ENCODE measurements around the gene HDHD5. TPM values are rescaled to one million over a fixed set of nuclear protein-coding genes. Genes with fewer than 3 reads are reported as not detected.
"Not testable (repeated sequence)": the region's sequence is repeated elsewhere in the genome, so short reads cannot be mapped to it uniquely, and the experiment has no call there.

HDHD5 gene
- total RNA-seq, 4 donors from 2014 or later, result 21.6 to 37.8 (median 25.8) TPM

- 89 to 96% methylated on average over 3 of the region's 3 CpGs for WGBS, 2 donors
- no peaks in the 10 kb centered on the region for H3K9me3 ChIP-seq
Measured at GRCh38 chr22:17157714-17158113, 1.4 kb downstream of the HDHD5 start.

GRCh38 chr22:17155941-17156340 lies 3.1 kb downstream of the HDHD5 start:
- WGBS, 2 donors, result 74 to 85% methylated on average over 3 of the region's 3 CpGs
- Histone ChIP-seq H3K4me1 (peaks cover 15 to 20% of the 10 kb centered on the region in 2 donors), H3K4me3 (replicated peaks in 1 of 3) (no peak overlapping the region), H3K27ac (no peak overlapping the region), H3K36me3 (no peaks in the 10 kb centered on the region), H3K27me3 (no peaks in the 10 kb centered on the region), H3K9me3 (no peaks in the 10 kb centered on the region)
- TF ChIP-seq CTCF (IDR thresholded peaks at IDR 0.05) (no peak), POLR2A (IDR thresholded peaks at IDR 0.05) (no peak)
- DNase-seq, result no peak
- intact Hi-C loops (cut with DNase I), result no loop called here

More at GRCh38 chr22:17157714-17158113, 1.4 kb downstream of the HDHD5 start:
- no peak for TF ChIP-seq POLR2A (IDR thresholded peaks at IDR 0.05)
- TF ChIP-seq CTCF (IDR thresholded peaks at IDR 0.05), result no peak
- H3K27ac ChIP-seq, result no peak overlapping the region
- no peak overlapping the region for H3K4me3 ChIP-seq (replicated peaks in 1 of 3)
- DNase-seq, result no peak
- H3K4me1 ChIP-seq, result peaks cover 15 to 20% of the 10 kb centered on the region in 2 donors
- H3K27me3 ChIP-seq, result no peaks in the 10 kb centered on the region
- no peaks in the 10 kb centered on the region for H3K36me3 ChIP-seq
- intact Hi-C loops (cut with DNase I), result no loop called here

- WGBS, 2 donors, result 79 to 80% methylated on average over 3 of the region's 3 CpGs
- DNase-seq, result no peak
- peaks cover 5 to 9% of the 10 kb centered on the region in 2 donors for H3K4me1 ChIP-seq
- no peak overlapping the region for H3K4me3 ChIP-seq (replicated peaks in 1 of 3)
- no peaks in the 10 kb centered on the region for H3K9me3 ChIP-seq
- TF ChIP-seq CTCF (IDR thresholded peaks at IDR 0.05), result no peak
- TF ChIP-seq POLR2A (IDR thresholded peaks at IDR 0.05), result no peak
- intact Hi-C loops (cut with DNase I), result no loop called here
- H3K27me3 ChIP-seq, result no peaks in the 10 kb centered on the region
- H3K36me3 ChIP-seq, result no peaks in the 10 kb centered on the region
- no peak overlapping the region for H3K27ac ChIP-seq
Measured at GRCh38 chr22:17152971-17153370, 6.1 kb downstream of the HDHD5 start.

- no peak for DNase-seq
- no peak for TF ChIP-seq CTCF (IDR thresholded peaks at IDR 0.05)
- no peak for TF ChIP-seq POLR2A (IDR thresholded peaks at IDR 0.05)
- intact Hi-C loops (cut with DNase I), result no loop called here
- H3K9me3 ChIP-seq, result no peaks in the 10 kb centered on the region
- H3K27ac ChIP-seq, result no peak overlapping the region
- H3K27me3 ChIP-seq, result no peaks in the 10 kb centered on the region
- peaks cover 0 to 3% of the 10 kb centered on the region in 2 donors for H3K4me1 ChIP-seq
- H3K36me3 ChIP-seq, result no peaks in the 10 kb centered on the region
- H3K4me3 ChIP-seq (replicated peaks in 1 of 3), result no peak overlapping the region
- WGBS, 2 donors, result 86 to 91% methylated on average over 6 of the region's 6 CpGs
Measured at GRCh38 chr22:17152340-17152739, 6.7 kb downstream of the HDHD5 start.

GRCh38 chr22:17149076-17149815 lies 9.8 kb downstream of the HDHD5 start:
- WGBS, 2 donors, result 86 to 90% methylated on average over 7 to 9 of the region's 9 CpGs
- H3K36me3 ChIP-seq, result no peaks in the 10 kb centered on the region

GRCh38 chr22:17147458-17147857 lies 11.6 kb downstream of the HDHD5 start:
- H3K4me3 ChIP-seq (replicated peaks in 1 of 3); H3K27me3 ChIP-seq; DNase-seq; intact Hi-C loops (cut with DNase I); H3K9me3 ChIP-seq; H3K4me1 ChIP-seq; H3K27ac ChIP-seq: not testable (repeated sequence)
- peaks cover 7 to 13% of the 10 kb centered on the region in 2 donors for H3K36me3 ChIP-seq
- WGBS, 2 donors, result 95 to 96% methylated on average over 30 of the region's 30 CpGs

More at GRCh38 chr22:17149076-17149815, 9.8 kb downstream of the HDHD5 start:
- H3K4me1 ChIP-seq, result no peaks in the 10 kb centered on the region
- TF ChIP-seq CTCF (IDR thresholded peaks at IDR 0.05) (no peak), POLR2A (IDR thresholded peaks at IDR 0.05) (no peak)
- H3K9me3 ChIP-seq, result no peaks in the 10 kb centered on the region
- intact Hi-C loops (cut with DNase I), result no loop called here
- H3K27ac ChIP-seq, result no peak overlapping the region
- no peaks in the 10 kb centered on the region for H3K27me3 ChIP-seq
- no peak overlapping the region for H3K4me3 ChIP-seq (replicated peaks in 1 of 3)
- DNase-seq, result no peak

All from thyroid gland (tissue), 4 donors.